HEK293 (cell line): ENCODE data around the gene ST6GALNAC1.

Experiments used
- SCRT2 ChIP-seq: fragments of 450-650 bp; formaldehyde crosslinking; IDR thresholded peaks from 2 replicates; pipeline ENCODE4 v1.5.1; 2016; ENCODE audit warnings: missing biosample characterization, missing genetic modification characterization
- ZBTB17 ChIP-seq: fragments of 450-650 bp; formaldehyde crosslinking; IDR thresholded peaks from 2 replicates; pipeline ENCODE4 v1.5.1; 2016; ENCODE audit warnings: missing biosample characterization, missing genetic modification characterization
- ZNF19 ChIP-seq: fragments of 450-650 bp; formaldehyde crosslinking; IDR thresholded peaks from 2 replicates; pipeline ENCODE4; 2016; ENCODE audit warnings: missing biosample characterization, missing genetic modification characterization, low read depth
- ZNF202 ChIP-seq: fragments of 450-650 bp; formaldehyde crosslinking; IDR thresholded peaks from 2 replicates; pipeline ENCODE4 v1.5.1; 2016; ENCODE audit warnings: missing biosample characterization, missing genetic modification characterization, borderline replicate concordance
- ZNF239 ChIP-seq: fragments of 450-650 bp; formaldehyde crosslinking; IDR thresholded peaks from 2 replicates; pipeline ENCODE4 v1.5.1; 2016; ENCODE audit warnings: missing biosample characterization, missing genetic modification characterization
- ZNF248 ChIP-seq: fragments of 450-650 bp; formaldehyde crosslinking; IDR thresholded peaks from 2 replicates; pipeline ENCODE4 v1.5.1; 2017; ENCODE audit warnings: missing biosample characterization, missing genetic modification characterization
- ZNF280D ChIP-seq: fragments of 450-650 bp; formaldehyde crosslinking; IDR thresholded peaks from 2 replicates; pipeline ENCODE4 v1.5.1; 2016; ENCODE audit warnings: missing biosample characterization, missing genetic modification characterization
- ZNF354C ChIP-seq: fragments of 450-650 bp; formaldehyde crosslinking; IDR thresholded peaks from 2 replicates; pipeline ENCODE4 v1.5.1; 2016; ENCODE audit warnings: missing biosample characterization, missing genetic modification characterization, low read depth, borderline replicate concordance
- ZNF621 ChIP-seq: fragments of 450-650 bp; formaldehyde crosslinking; IDR thresholded peaks from 2 replicates; pipeline ENCODE4 v1.5.1; 2017; ENCODE audit warnings: missing biosample characterization, missing genetic modification characterization
- ZNF670 ChIP-seq: fragments of 450-650 bp; formaldehyde crosslinking; IDR thresholded peaks from 2 replicates; pipeline ENCODE4 v1.5.1; 2016; ENCODE audit warnings: missing biosample characterization, missing genetic modification characterization, low read depth
- ZNF791 ChIP-seq: fragments of 450-650 bp; formaldehyde crosslinking; IDR thresholded peaks from 2 replicates; pipeline ENCODE4 v1.5.1; 2016; ENCODE audit warnings: missing biosample characterization, missing genetic modification characterization
- ZNF843 ChIP-seq: fragments of 450-650 bp; formaldehyde crosslinking; IDR thresholded peaks from 2 replicates; pipeline ENCODE4 v1.5.1; 2016; ENCODE audit warnings: missing biosample characterization, missing genetic modification characterization
- ZSCAN4 ChIP-seq: fragments of 450-650 bp; formaldehyde crosslinking; IDR thresholded peaks from 2 replicates; pipeline ENCODE4 v1.5.1; 2017; ENCODE audit warnings: missing biosample characterization, missing genetic modification characterization
- ZXDB ChIP-seq: fragments of 450-650 bp; formaldehyde crosslinking; IDR thresholded peaks from 2 replicates; pipeline ENCODE4 v1.5.1; 2016; ENCODE audit warnings: missing biosample characterization, missing genetic modification characterization
- TF ChIP-seq, protein P1 (sequence below): fragments of 450-650 bp; formaldehyde crosslinking; IDR thresholded peaks from 2 replicates; pipeline ENCODE4 v1.5.1; 2017; ENCODE audit warnings: missing biosample characterization, missing genetic modification characterization
- TF ChIP-seq, protein P2 (sequence below): fragments of 450-650 bp; formaldehyde crosslinking; IDR thresholded peaks from 2 replicates; pipeline ENCODE4 v1.5.1; 2016; ENCODE audit warnings: missing biosample characterization, missing genetic modification characterization, borderline replicate concordance
- TF ChIP-seq, protein P3 (sequence below): fragments of 450-650 bp; formaldehyde crosslinking; IDR thresholded peaks from 2 replicates; pipeline ENCODE4 v1.5.1; 2016; ENCODE audit warnings: missing biosample characterization, missing genetic modification characterization, borderline replicate concordance
- TF ChIP-seq, protein P4 (sequence below): fragments of 450-650 bp; formaldehyde crosslinking; IDR thresholded peaks from 2 replicates; pipeline ENCODE4 v1.5.1; 2016; ENCODE audit warnings: missing biosample characterization, missing genetic modification characterization
- TF ChIP-seq, protein P5 (sequence below): fragments of 450-650 bp; formaldehyde crosslinking; IDR thresholded peaks from 2 replicates; pipeline ENCODE4 v1.5.1; 2016; ENCODE audit warnings: missing biosample characterization, missing genetic modification characterization

Gene ST6GALNAC1

DNA sequence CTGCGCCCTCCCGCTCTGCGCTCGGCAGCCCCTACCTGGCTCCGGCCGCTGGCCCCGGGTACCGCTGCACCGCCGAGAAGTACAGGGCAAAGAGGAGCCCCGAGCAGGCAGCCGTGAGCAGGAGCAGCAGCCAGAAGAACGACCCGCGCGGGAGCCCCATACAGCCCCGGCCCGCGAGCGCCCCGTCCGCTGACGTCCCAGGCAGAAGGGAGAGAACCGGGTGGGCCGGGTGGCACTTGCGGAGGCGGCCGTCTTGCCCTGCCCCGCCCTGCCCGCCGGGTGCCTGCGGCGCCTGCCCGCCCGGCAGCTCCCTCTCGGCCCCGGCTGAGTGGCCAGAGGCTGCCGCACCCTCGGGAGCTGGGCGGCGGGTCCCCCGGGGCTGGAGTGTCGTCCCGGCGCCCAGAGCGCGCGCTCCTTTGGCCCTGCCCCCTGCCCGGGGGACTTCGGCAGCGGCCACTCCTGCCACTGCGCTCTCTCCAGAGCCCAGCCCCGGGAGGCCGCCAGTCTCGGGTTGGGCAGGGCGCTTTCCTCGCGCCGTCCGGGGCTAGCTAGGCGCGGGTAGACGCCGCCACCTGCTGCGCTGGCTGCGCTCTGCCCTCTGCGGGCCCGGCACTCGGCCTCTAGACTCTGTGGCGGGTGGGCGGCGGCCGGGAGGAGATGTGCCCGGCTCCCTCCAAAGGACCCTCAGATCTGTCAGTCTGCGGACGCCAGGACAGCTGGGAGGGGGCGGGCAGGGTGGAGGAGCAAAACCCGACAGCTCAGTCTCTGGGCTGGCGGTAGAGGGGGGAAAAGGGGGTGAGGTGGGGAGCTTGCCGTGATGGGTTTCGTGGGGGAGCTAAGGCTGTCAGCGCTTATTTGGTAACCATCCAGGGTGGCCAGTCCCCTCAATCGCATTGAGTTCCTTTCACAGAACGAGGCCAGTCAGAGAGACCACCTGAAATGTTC, 57.6 kb downstream of the ST6GALNAC1 start, which contains the start of gene ST6GALNAC2 (continued):
- TF ChIP-seq ZNF280D (tag by site-specific recombination) (no peak), SCRT2 (tag by site-specific recombination) (peak; percentile 92), ZNF354C (no peak), ZNF791 (tag by site-specific recombination) (no peak), ZNF202 (tag by site-specific recombination) (no peak), ZNF843 (tag by site-specific recombination) (no peak), ZSCAN4 (tag by site-specific recombination) (no peak), ZXDB (tag by site-specific recombination) (no peak), ZNF670 (no peak), ZBTB17 (tag by site-specific recombination) (no peak; the same call in 1 of the 2 replicates), ZNF621 (tag by site-specific recombination) (no peak), ZNF239 (tag by site-specific recombination) (no peak), ZNF19 (tag by site-specific recombination) (no peak), ZNF248 (tag by site-specific recombination) (no peak)
- TF ChIP-seq, protein P1, sequence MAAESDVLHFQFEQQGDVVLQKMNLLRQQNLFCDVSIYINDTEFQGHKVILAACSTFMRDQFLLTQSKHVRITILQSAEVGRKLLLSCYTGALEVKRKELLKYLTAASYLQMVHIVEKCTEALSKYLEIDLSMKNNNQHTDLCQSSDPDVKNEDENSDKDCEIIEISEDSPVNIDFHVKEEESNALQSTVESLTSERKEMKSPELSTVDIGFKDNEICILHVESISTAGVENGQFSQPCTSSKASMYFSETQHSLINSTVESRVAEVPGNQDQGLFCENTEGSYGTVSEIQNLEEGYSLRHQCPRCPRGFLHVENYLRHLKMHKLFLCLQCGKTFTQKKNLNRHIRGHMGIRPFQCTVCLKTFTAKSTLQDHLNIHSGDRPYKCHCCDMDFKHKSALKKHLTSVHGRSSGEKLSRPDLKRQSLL (tag by site-specific recombination), result no peak
- TF ChIP-seq, protein P2, sequence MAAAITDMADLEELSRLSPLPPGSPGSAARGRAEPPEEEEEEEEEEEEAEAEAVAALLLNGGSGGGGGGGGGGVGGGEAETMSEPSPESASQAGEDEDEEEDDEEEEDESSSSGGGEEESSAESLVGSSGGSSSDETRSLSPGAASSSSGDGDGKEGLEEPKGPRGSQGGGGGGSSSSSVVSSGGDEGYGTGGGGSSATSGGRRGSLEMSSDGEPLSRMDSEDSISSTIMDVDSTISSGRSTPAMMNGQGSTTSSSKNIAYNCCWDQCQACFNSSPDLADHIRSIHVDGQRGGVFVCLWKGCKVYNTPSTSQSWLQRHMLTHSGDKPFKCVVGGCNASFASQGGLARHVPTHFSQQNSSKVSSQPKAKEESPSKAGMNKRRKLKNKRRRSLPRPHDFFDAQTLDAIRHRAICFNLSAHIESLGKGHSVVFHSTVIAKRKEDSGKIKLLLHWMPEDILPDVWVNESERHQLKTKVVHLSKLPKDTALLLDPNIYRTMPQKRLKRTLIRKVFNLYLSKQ (tag by site-specific recombination), result no peak
- TF ChIP-seq, protein P3, sequence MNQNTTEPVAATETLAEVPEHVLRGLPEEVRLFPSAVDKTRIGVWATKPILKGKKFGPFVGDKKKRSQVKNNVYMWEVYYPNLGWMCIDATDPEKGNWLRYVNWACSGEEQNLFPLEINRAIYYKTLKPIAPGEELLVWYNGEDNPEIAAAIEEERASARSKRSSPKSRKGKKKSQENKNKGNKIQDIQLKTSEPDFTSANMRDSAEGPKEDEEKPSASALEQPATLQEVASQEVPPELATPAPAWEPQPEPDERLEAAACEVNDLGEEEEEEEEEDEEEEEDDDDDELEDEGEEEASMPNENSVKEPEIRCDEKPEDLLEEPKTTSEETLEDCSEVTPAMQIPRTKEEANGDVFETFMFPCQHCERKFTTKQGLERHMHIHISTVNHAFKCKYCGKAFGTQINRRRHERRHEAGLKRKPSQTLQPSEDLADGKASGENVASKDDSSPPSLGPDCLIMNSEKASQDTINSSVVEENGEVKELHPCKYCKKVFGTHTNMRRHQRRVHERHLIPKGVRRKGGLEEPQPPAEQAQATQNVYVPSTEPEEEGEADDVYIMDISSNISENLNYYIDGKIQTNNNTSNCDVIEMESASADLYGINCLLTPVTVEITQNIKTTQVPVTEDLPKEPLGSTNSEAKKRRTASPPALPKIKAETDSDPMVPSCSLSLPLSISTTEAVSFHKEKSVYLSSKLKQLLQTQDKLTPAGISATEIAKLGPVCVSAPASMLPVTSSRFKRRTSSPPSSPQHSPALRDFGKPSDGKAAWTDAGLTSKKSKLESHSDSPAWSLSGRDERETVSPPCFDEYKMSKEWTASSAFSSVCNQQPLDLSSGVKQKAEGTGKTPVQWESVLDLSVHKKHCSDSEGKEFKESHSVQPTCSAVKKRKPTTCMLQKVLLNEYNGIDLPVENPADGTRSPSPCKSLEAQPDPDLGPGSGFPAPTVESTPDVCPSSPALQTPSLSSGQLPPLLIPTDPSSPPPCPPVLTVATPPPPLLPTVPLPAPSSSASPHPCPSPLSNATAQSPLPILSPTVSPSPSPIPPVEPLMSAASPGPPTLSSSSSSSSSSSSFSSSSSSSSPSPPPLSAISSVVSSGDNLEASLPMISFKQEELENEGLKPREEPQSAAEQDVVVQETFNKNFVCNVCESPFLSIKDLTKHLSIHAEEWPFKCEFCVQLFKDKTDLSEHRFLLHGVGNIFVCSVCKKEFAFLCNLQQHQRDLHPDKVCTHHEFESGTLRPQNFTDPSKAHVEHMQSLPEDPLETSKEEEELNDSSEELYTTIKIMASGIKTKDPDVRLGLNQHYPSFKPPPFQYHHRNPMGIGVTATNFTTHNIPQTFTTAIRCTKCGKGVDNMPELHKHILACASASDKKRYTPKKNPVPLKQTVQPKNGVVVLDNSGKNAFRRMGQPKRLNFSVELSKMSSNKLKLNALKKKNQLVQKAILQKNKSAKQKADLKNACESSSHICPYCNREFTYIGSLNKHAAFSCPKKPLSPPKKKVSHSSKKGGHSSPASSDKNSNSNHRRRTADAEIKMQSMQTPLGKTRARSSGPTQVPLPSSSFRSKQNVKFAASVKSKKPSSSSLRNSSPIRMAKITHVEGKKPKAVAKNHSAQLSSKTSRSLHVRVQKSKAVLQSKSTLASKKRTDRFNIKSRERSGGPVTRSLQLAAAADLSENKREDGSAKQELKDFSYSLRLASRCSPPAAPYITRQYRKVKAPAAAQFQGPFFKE (tag by site-specific recombination), result no peak
- TF ChIP-seq, protein P4, sequence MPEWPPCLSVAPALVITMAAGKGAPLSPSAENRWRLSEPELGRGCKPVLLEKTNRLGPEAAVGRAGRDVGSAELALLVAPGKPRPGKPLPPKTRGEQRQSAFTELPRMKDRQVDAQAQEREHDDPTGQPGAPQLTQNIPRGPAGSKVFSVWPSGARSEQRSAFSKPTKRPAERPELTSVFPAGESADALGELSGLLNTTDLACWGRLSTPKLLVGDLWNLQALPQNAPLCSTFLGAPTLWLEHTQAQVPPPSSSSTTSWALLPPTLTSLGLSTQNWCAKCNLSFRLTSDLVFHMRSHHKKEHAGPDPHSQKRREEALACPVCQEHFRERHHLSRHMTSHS, result no peak
- TF ChIP-seq, protein P5, sequence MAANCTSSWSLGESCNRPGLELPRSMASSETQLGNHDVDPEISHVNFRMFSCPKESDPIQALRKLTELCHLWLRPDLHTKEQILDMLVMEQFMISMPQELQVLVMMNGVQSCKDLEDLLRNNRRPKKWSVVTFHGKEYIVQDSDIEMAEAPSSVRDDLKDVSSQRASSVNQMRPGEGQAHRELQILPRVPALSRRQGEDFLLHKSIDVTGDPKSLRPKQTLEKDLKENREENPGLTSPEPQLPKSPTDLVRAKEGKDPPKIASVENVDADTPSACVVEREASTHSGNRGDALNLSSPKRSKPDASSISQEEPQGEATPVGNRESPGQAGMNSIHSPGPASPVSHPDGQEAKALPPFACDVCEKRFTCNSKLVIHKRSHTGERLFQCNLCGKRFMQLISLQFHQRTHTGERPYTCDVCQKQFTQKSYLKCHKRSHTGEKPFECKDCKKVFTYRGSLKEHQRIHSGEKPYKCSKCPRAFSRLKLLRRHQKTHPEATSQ, result peak; percentile 68; the same call in 1 of the 2 replicates
